HCT116 (cell line): ENCODE results near the gene CA11. TPM values are rescaled to one million over a fixed set of nuclear protein-coding genes. Genes with fewer than 3 reads are reported as not detected.

ENCODE experiments used
- ATAC-seq: fragments of 200-7000 bp; cut with Tn5 transposase; 2 replicates; pipeline ENCODE4 v1.9.1; 2020; ENCODE audit warnings: mild to moderate bottlenecking, moderate library complexity
- BruUV-seq: library from RNA; stranded (reverse); fragments of 400-500 nt; replicated peaks from 2 replicates; lab custom pipeline; 2021; lab: Mats Ljungman, UMichigan
- CTCF ChIA-PET: fragments of 300-600 bp; sonication (Branson Sonifier 250); formaldehyde crosslinking; loops from one replicate; lab custom pipeline; 2021; ENCODE audit warnings: antibody characterized with exemption; lab: Charles Lee
- POLR2A ChIA-PET: fragments of 300-600, 350-600 bp; sonication (Branson Sonifier 250); formaldehyde crosslinking; loops from one replicate; lab custom pipeline; 2021; ENCODE audit warnings: antibody characterized with exemption; lab: Charles Lee
- RAD21 ChIA-PET, 2 experiments: fragments of 300-600 bp; sonication (Branson Sonifier 250); formaldehyde crosslinking; loops; one replicate each; lab custom pipeline; 2023; ENCODE audit warnings: low total read pairs in 2 of 2; ENCODE audit not compliant: uncharacterized antibody in 2 of 2, unreplicated experiment in 2 of 2, low non-redundant PET in 1 of 2; lab: Charles Lee
- DNase-seq: peaks from one replicate; pipeline ENCODE4 v3.0.0-alpha.2; 2010; ENCODE audit warnings: low read depth, low spot score
- H2AFZ ChIP-seq: fragments of 200-600 bp; shearing (Covaris generic), sonication (generic); 2 replicates; pipeline ENCODE4 v1.6.1; 2017; ENCODE audit warnings: low read depth, mixed run types, mixed read lengths, antibody characterized with exemption, low read length; ENCODE audit not compliant: poor library complexity, severe bottlenecking
- H3K27ac ChIP-seq: 2 replicates; pipeline ENCODE4 v1.5.1; 2012; ENCODE audit warnings: low read depth, low read length
- H3K27me3 ChIP-seq: fragments of 200-600 bp; sonication (generic); 2 replicates; pipeline ENCODE4 v1.6.1; 2016; ENCODE audit warnings: mixed run types, low read length, mixed read lengths; ENCODE audit not compliant: insufficient read depth
- H3K36me3 ChIP-seq, 2 experiments: fragments of 200-500 bp in 1 of 2; fragments of 200-600 bp in 1 of 2; sonication (Bioruptor generic) in 1 of 2; sonication (generic) in 1 of 2; 2 replicates each; pipeline versions ENCODE4 v1.5.1 to v1.6.1; 2014 to 2016; ENCODE audit warnings: low read length in 2 of 2, inconsistent platforms in 1 of 2, mixed read lengths in 1 of 2, mixed run types in 1 of 2; ENCODE audit not compliant: insufficient read depth in 2 of 2, control insufficient read depth in 1 of 2
- H3K4me1 ChIP-seq, 2 experiments: fragments of 200-600 bp in 1 of 2; sonication (generic) in 1 of 2; 2 replicates each; pipeline versions ENCODE4 v1.5.1 to v1.6.1; 2012 to 2017; ENCODE audit warnings: low read length in 2 of 2, inconsistent platforms in 1 of 2, mild to moderate bottlenecking in 1 of 2, mixed read lengths in 1 of 2, mixed run types in 1 of 2, moderate library complexity in 1 of 2; ENCODE audit not compliant: insufficient read depth in 2 of 2, control insufficient read depth in 1 of 2
- H3K4me2 ChIP-seq: fragments of 200-600 bp; sonication (generic); 2 replicates; pipeline ENCODE4 v1.6.1; 2017; ENCODE audit warnings: mixed run types, low read length, mixed read lengths
- H3K4me3 ChIP-seq, 2 experiments: fragments of 200-600 bp in 1 of 2; sonication (generic) in 1 of 2; replicated peaks in 1 of 2; 2 replicates each; pipeline ENCODE4 v1.5.1; 2011 to 2016; ENCODE audit warnings: low read length in 2 of 2, control low read depth in 1 of 2, low read depth in 1 of 2, mild to moderate bottlenecking in 1 of 2, mixed read lengths in 1 of 2, mixed run types in 1 of 2
- H3K79me2 ChIP-seq: fragments of 200-600 bp; sonication (generic); 2 replicates; pipeline ENCODE4 v1.6.1; 2017; ENCODE audit warnings: mild to moderate bottlenecking, mixed run types, low read length, moderate library complexity, mixed read lengths; ENCODE audit not compliant: insufficient read depth
- H3K9ac ChIP-seq: fragments of 200-600 bp; sonication (generic); 2 replicates; pipeline ENCODE4 v1.6.1; 2016; ENCODE audit warnings: low read length, mixed read lengths
- H3K9me2 ChIP-seq: fragments of 200-600 bp; sonication (generic), shearing (Covaris generic); 2 replicates; pipeline ENCODE4 v1.6.1; 2017; ENCODE audit warnings: mixed run types, mild to moderate bottlenecking, moderate library complexity; ENCODE audit not compliant: insufficient read depth
- H3K9me3 ChIP-seq, 2 experiments: fragments of 200-500 bp in 1 of 2; fragments of 200-600 bp in 1 of 2; sonication (Bioruptor generic) in 1 of 2; sonication (generic) in 1 of 2; 2 replicates each; pipeline ENCODE4 v1.6.1; 2014 to 2017; ENCODE audit warnings: low read length in 2 of 2, mixed read lengths in 2 of 2, inconsistent platforms in 1 of 2, low read depth in 1 of 2, mild to moderate bottlenecking in 1 of 2, mixed run types in 1 of 2, moderate library complexity in 1 of 2; ENCODE audit not compliant: control insufficient read depth in 1 of 2, insufficient read depth in 1 of 2
- H4K20me1 ChIP-seq: fragments of 200-600 bp; sonication (generic), shearing (Covaris generic); 2 replicates; pipeline ENCODE4 v1.6.1; 2017; ENCODE audit warnings: mixed run types, mild to moderate bottlenecking, moderate library complexity; ENCODE audit not compliant: insufficient read depth
- CTCF ChIP-seq, 3 experiments: fragments of 200-600 bp in 1 of 3; sonication (generic) in 1 of 3; IDR thresholded peaks in 2 of 3; conservative IDR thresholded peaks in 1 of 3; 2 replicates each; pipeline ENCODE4 v1.5.1; 2012 to 2017; ENCODE audit warnings: low read depth in 2 of 3, low read length in 2 of 3, antibody characterized with exemption in 1 of 3, borderline replicate concordance in 1 of 3, control low read depth in 1 of 3, mild to moderate bottlenecking in 1 of 3, mixed read lengths in 1 of 3, mixed run types in 1 of 3, moderate library complexity in 1 of 3; ENCODE audit not compliant: insufficient read depth in 1 of 3
- EZH2 ChIP-seq: fragments of 200-600 bp; sonication (generic); IDR thresholded peaks from 2 replicates; pipeline ENCODE4 v1.6.1; 2017; ENCODE audit warnings: antibody characterized with exemption, mixed run types
- EZH2phosphoT487 ChIP-seq: fragments of 200-600 bp; IDR thresholded peaks from 2 replicates; pipeline ENCODE4 v1.6.1; 2018; ENCODE audit warnings: antibody characterized with exemption, borderline replicate concordance
- FOSL1 ChIP-seq: IDR thresholded peaks from 2 replicates; pipeline ENCODE4 v1.6.1; 2012; ENCODE audit warnings: low read depth
- JUND ChIP-seq: IDR thresholded peaks from 2 replicates; pipeline ENCODE4 v1.6.1; 2012
- RAD21 ChIP-seq: IDR thresholded peaks from 2 replicates; pipeline ENCODE4 v1.6.1; 2012; ENCODE audit warnings: low read depth, mild to moderate bottlenecking
- REST ChIP-seq: IDR thresholded peaks from 2 replicates; pipeline ENCODE4 v1.6.1; 2012; ENCODE audit warnings: low read depth
- SIN3A ChIP-seq: IDR thresholded peaks from 2 replicates; pipeline ENCODE4 v1.6.1; 2012; ENCODE audit warnings: low read depth
- SP1 ChIP-seq: IDR thresholded peaks from 2 replicates; pipeline ENCODE4 v1.6.1; 2012; ENCODE audit warnings: low read depth
- SRF ChIP-seq: IDR thresholded peaks from 2 replicates; pipeline ENCODE4 v1.6.1; 2012; ENCODE audit warnings: low read depth
- YY1 ChIP-seq: IDR thresholded peaks from 2 replicates; pipeline ENCODE4 v1.6.1; 2011; ENCODE audit warnings: low read length, low read depth, moderate library complexity, mild to moderate bottlenecking; ENCODE audit not compliant: insufficient replicate concordance; ENCODE audit errors: extremely low read depth
- ZBTB33 ChIP-seq: IDR thresholded peaks from 2 replicates; pipeline ENCODE4 v1.6.1; 2011; ENCODE audit warnings: mild to moderate bottlenecking, low read length, moderate library complexity; ENCODE audit not compliant: insufficient replicate concordance; ENCODE audit errors: extremely low read depth
- ZNF274 ChIP-seq: fragments of 200-500 bp; sonication (Bioruptor generic); IDR thresholded peaks from 2 replicates; pipeline ENCODE4 v1.6.1; 2014; ENCODE audit warnings: mild to moderate bottlenecking, low read depth, low read length, inconsistent platforms
- intact Hi-C: fragments of 100-400 bp; cut with micrococcal nuclease; formaldehyde crosslinking; loops from 2 replicates; pipeline ENCODE4 v1.10.0; 2022
- total RNA-seq: library from RNA; stranded (reverse); gene quantifications from one replicate; pipeline ENCODE4 v1.2.1, GENCODE V29; 2021; ENCODE audit not compliant: unreplicated experiment

Gene CA11
- total RNA-seq, 1 experiment from 2014 or later: 29.6 TPM

- TF ChIP-seq REST: no peak
- TF ChIP-seq EZH2phosphoT487: no peak
- TF ChIP-seq JUND: no peak
- TF ChIP-seq YY1: no peak
- no peak for TF ChIP-seq SRF
- no peak for TF ChIP-seq SIN3A
- TF ChIP-seq FOSL1: no peak
Observed at GRCh38 chr19:48686088-48686487, 40.1 kb upstream of the CA11 start (continued).

GRCh38 chr19:48685583-48685982, 39.6 kb upstream of the CA11 start:
- DNase-seq: no peak
- CTCF ChIA-PET: interaction anchor here (1.0 kb wide), 1 partner anchor 40 kb away, joined by 3 read pairs; the partner anchor contains the start of gene CA11
- no peaks in the 10 kb centered on the region for H3K27me3 ChIP-seq
- no peak overlapping the region for H3K9ac ChIP-seq
- no peak overlapping the region for H2AFZ ChIP-seq
- intact Hi-C loops: no loop called here
- no peaks in the 10 kb centered on the region for H3K9me2 ChIP-seq
- ATAC-seq: peak; percentile 92
- no peak overlapping the region for H3K4me3 ChIP-seq
- no peaks in the 10 kb centered on the region for H3K79me2 ChIP-seq
- peaks cover 21 to 24% of the 10 kb centered on the region in 2 experiments for H3K4me1 ChIP-seq
- RAD21 ChIA-PET: no interaction called here
- POLR2A ChIA-PET: no interaction called here
- BruUV-seq: no TSS peak
- no peaks in the 10 kb centered on the region for H3K9me3 ChIP-seq
- H3K27ac ChIP-seq: peak overlapping the region; percentile 7; the same call in 1 of the 2 replicates
- H4K20me1 ChIP-seq: no peaks in the 10 kb centered on the region
- H3K4me2 ChIP-seq: peak overlapping the region; percentile 65
- no peaks in the 10 kb centered on the region for H3K36me3 ChIP-seq
- TF ChIP-seq REST (no peak), EZH2 (no peak), CTCF (IDR thresholded peaks at IDR 0.05 in 2 of 3, conservative IDR thresholded peaks at IDR 0.05 in 1 of 3; ENCODE audit: borderline replicate concordance in 1 of 3, insufficient read depth in 1 of 3, low read depth in 2 of 3, low read length in 2 of 3) (no peak), EZH2phosphoT487 (no peak), SP1 (peak; percentile 38), RAD21 (no peak), YY1 (no peak), ZNF274 (no peak), ZBTB33 (no peak)
